Activated CD4-positive, CD25-positive, alpha-beta regulatory T cell treated with anti-CD3 and anti-CD28 coated beads, Interleukin-2, amount 50 U/mL, for 24 hours (primary cell): ENCODE measurements around the gene NELFCD.
"Not testable (repeated sequence)": the region's sequence is repeated elsewhere in the genome, so short reads cannot be mapped to it uniquely, and the experiment has no call there.

ENCODE experiments used
- ATAC-seq, 2 donors: fragments of 150-1000 bp; cut with Tn5 transposase; one replicate each; pipeline ENCODE4 v1.10.0; 2021; ENCODE audit warnings: mild to moderate bottlenecking in 1 of 2, moderate library complexity in 1 of 2

NELFCD gene, protein sequence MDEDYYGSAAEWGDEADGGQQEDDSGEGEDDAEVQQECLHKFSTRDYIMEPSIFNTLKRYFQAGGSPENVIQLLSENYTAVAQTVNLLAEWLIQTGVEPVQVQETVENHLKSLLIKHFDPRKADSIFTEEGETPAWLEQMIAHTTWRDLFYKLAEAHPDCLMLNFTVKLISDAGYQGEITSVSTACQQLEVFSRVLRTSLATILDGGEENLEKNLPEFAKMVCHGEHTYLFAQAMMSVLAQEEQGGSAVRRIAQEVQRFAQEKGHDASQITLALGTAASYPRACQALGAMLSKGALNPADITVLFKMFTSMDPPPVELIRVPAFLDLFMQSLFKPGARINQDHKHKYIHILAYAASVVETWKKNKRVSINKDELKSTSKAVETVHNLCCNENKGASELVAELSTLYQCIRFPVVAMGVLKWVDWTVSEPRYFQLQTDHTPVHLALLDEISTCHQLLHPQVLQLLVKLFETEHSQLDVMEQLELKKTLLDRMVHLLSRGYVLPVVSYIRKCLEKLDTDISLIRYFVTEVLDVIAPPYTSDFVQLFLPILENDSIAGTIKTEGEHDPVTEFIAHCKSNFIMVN

DNA sequence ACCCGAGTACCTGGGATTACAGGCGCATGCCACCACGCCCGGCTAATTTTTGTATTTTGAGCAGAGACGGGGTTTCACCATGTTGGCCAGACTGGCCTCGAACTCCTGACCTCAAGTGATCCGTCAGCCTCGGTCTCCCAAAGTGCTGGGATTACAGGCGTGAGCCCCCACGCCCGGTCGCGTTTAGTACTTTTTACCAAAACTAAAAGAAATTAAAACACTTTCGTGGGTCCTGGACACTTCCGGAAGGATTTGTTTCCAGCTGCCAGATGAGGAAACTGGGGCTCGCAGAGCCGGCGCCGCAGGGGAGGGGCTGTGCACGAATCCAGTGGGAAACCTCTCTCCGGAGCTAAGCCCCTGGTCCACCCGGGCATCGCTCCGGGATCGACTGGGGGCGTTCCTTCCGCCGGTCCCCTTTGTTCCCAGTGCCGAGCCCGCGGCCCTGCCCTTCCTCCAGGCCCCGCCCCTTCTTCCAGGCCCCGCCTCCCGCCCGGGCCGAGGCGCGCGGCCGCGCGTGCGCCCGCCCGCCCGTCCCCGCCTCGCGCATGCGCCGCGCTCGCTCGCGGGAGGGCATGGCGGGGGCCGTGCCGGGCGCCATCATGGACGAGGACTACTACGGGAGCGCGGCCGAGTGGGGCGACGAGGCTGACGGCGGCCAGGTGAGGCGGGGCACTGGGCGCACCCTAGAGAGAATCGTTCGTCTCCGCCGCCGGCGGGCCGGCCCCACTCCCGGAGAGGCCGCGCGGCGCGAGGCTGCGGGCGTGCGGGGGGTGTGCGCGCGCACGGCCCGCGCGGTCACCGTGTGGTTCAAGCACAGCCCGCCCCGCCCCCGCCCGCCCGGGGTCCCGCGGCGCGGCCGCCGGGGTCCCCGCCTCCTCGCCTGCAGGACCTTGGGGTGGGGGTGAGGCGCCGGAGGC lies at the start of gene NELFCD:
TSS of gene NELFCD (plus strand) at position 546 of the 917 bp plus-strand sequence. CDS start at position 600, 54 bp downstream.
- peak; percentile 85 to 87 for ATAC-seq

DNA sequence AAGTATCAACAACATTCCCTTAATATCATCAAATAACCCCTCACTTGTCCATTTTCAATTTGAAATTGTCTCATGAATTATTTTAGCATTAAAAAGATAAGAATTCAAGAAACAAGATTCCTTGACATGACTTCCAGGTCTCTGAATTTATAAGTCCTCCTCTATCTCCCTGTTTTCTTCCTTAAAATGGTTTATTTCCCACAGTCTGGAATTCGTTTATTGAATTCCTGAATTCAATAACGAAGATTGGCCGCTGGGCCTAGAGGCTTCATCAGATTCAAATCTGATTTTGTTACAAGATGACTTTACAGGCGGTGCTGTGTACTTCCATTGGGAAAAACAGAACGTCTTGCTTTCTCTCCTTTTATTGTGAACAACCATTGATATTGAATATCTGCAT lies 48.9 kb upstream of the NELFCD start:
- ATAC-seq: no peak

DNA sequence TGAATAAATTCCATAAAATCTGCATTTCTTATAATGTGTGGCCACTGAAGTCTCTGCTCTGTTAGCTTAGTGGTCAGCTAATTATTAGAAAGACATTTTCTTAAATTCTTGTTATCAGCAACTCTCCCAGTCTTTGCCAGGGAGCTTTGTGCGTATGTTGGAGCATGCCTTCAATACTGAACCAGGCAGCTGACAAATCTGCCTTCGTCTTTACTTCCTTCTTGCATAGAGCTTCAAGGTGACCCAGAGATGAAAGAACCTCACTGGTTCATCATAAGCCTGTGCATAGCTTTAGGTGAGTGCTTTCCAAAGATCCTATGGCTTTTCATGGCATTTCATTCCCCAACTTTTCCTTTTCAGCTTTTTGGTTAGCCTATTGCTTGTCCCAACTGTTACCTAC lies 43.0 kb upstream of the NELFCD start:
- no peak for ATAC-seq

DNA sequence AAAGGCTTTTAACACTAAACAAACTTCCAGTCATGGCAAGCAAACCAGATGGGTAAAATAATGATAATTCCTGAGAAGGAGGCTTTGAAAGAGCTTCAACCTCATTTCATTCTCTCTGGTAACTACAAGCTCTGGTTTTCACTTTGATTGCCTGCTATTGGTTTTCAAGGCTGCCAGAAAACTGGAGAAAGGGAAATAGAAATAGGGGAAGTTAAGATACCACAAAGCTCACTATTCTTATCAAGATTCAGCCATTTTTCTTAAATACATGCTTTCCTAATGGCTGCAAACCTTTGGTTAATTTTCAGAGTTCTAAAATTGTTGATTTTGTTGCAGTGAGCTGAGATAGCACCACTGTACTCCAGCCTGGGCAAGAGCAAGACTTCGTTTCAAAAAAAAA lies 42.5 kb upstream of the NELFCD start:
- no peak for ATAC-seq

DNA sequence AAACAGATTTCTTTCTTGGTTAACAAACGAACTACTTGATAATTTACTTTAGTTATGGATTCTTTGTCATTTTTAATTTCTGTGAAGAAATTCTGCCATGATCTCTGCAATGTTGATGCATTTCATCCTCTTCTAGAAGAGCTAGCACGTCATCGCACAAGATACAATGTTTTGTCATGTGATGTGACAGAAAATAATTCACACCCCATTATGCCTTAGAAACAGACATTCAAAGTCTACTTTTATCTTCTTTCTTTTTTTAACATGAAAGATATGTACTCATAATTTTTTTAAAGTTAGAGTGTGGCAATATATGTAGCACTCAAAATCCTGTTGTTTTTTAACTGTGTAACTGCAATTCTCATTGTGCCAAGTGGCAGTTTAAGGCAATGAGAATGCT lies 39.6 kb upstream of the NELFCD start:
- no peak for ATAC-seq

DNA sequence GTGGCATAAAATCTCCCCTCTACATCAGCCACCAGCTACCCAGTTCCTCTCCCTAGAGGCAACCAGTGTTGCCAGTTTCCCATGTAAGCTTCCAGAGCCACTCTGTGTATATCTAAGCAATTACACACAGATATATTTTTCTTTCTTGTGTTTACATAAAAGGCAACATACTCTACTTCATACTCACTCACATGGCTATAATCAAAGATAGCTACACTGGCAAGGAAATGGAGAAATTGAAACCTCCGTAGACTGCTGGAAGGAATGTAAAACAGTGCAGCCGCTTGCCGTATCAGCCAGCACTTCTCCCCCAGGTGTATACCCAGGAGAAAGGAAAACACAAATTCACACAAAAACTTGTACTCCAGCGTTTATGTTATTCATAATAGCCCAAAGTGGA lies 38.5 kb upstream of the NELFCD start:
- ATAC-seq: no peak

DNA sequence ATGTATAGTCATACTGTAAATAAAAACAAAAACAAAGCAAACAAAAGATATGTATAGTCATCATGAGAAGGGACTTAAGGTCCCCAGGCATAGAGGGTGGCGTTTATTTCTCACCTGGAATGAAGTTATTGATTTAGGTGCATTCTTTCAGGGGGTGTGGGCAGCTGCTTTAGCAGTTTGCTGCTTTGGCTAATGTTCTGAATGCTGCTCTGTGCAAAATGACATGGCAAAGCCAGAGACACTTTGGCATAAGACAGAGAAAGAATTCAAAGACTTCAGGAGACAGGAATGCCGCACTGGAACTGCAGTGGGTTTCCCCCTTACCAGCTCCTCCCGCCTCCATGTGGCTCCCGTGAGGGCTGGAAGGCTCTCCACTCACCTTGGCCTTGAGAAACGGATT lies 36.4 kb upstream of the NELFCD start:
- ATAC-seq: no peak

DNA sequence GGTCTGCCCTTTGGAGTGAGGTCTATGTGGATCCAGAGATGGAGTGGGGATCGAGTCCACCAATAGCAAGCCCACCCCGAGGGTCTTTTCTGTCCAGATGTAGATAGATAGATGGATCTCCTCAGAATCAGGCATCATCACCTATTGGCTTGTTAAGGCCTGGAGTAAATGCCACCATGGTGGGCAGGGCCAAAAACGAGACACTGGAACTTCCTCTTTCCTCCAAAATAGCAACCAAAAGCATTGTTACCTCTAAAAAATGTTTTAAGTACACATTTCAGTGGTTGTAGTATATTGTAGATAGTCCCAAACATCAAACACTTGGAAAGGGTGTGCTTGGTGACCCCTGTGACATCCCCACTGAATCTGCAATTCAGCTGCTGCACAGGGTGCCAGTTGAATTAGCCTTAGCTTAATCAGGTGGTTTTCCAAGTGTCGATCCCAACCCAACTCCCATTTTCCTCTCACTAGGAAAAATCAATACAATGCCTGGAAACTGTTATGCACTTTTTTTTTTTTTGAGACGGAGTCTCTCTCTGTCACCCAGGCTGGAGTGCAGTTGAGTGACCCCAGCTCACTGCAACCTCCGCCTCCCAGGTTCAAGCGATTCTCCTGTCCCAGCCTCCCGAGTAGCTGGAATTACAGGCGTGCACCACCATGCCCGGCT lies 35.0 kb upstream of the NELFCD start:
- no peak for ATAC-seq

DNA sequence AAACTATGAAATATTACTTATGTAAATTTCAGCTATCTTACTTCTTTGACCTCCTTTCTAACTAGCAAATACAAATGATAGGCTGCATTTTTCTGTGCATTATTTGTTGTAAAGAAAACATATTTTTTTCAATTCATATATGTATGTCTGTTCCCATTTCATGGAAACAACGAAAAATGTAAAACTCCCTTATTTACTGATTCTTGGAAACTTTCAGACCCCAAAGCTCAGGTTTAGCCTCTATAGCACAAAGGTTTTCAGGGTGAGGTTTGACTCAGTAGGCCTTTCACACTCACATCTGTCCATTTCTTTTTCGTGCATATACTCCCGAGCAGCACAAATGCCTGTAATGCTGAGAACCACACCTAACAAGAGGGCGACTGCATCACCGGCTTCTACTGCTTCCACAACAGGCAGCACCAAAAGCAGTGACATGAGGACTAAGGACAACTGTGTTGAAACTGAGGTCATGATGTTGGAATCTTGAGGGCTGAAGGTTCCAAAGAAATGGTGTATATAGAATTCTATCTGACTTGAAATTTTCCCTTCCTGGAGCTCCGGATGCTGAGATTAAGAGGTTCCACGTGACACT lies 33.2 kb upstream of the NELFCD start:
- ATAC-seq: not testable (repeated sequence)

DNA sequence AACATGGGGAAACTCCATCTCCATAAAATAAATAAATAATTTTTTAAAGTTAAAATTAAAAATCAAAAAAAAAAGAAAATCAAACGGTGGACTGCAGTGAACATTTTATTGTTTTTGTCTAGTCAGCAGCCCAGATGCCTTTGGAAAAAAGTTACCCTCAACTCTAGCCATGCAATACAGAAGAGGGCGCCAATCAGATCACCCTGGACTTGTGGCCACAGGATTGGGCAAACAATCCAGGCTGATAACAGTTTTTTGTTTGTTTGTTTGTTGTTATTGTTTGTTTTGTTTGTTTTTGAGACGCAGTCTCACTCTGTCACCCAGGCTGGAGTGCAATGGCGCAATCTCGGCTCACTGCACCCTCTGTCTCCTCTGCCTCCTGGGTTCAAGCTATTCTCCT lies 30.5 kb upstream of the NELFCD start:
- no peak for ATAC-seq

DNA sequence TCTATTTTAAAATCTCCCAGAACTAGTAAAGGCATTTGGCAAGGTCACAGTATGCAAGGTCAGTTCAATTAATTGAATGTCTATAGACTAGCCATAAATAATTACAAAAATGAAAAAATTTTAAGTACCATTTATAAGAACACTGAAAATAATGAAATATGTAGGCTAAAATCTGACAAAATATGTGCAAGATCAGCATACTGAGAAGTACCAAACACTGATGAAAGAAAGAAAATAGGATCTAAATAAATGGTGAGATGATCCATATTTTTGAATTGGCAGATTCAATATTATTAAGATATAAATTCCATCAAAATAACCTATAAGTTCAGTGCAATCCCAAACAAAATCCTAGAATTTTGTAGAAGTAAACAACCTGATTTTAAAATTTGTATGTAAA lies 28.0 kb upstream of the NELFCD start:
- ATAC-seq: no peak

DNA sequence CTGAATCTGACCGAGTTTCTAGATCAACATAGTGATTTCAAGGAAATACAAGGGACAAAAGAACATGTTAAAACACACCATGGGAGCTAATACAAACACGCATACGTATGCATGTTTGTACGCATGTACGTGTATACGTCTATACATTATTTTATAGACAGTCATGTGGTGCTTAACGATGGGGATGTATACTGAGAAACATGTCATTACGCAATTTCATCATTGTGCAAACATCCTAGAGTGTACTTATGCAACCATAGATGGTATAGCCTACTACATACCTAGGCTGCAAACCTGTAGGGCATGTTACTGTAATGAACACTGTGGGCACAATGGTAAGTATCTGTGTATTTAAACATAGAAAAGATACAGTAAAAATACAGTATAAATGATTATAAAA lies 25.0 kb upstream of the NELFCD start:
- no peak for ATAC-seq

DNA sequence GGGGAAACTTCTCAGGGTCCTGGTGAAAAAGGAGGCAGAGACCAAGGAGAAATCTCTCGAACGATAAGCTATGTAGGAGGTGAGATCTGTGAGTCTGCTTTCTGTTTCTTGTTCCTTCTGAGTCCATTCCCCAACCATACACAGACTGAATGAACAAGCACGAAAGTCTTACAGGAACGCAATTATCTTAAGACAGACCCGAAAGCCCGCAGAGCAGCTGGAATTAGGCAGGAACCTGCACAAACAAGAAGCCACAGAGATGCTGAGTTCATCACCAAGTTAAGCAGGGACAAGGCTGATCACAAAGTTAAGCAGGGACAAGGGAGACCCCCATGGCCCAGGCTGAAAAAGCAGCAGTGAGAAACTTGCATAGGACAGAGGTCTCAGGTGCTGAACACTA lies 21.4 kb upstream of the NELFCD start:
- ATAC-seq: no peak

DNA sequence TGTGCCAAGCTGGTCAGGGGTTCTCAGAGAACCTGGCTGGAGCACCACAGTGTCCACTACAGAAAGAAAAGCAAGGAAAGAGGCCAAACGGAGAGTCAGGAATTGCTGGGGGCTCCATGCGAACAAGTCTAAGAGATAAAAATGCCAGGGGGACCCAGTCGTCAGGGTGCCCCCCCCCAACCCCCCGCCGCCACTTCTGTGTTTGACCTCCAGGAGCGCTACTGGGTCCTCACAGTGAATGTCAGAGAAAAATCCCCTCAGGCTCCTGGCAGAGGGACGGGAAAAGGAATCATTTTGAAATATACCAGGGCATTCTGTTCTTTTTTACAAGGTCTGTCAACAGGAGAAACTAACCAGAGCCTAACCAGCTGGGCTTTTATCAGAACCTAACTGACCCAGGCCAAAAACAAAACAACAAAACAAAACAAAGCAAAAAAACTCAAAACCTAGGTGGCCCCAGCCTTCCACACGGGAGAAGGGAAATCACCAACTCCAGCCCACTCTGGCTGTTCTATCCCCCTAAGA lies 17.9 kb upstream of the NELFCD start:
- ATAC-seq: no peak

DNA sequence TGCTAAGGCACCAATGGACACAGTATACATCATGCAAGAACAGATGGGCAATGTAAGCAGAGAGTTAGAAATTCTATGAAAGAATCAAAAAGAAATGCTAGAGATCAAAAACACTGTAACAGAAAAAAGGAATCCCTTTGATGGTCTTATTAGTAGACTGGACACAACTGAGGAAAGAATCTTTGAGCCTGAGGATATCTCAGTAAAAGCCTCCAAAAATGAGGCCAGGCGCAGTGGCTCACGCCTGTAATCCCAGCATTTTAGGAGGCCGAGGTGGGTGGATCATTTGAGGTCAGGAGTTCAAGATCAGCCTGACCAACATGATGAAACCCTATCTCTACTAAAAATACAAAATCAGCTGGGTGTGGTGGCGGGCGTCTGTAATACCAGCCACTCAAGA lies 17.1 kb upstream of the NELFCD start:
- not testable (repeated sequence) for ATAC-seq

DNA sequence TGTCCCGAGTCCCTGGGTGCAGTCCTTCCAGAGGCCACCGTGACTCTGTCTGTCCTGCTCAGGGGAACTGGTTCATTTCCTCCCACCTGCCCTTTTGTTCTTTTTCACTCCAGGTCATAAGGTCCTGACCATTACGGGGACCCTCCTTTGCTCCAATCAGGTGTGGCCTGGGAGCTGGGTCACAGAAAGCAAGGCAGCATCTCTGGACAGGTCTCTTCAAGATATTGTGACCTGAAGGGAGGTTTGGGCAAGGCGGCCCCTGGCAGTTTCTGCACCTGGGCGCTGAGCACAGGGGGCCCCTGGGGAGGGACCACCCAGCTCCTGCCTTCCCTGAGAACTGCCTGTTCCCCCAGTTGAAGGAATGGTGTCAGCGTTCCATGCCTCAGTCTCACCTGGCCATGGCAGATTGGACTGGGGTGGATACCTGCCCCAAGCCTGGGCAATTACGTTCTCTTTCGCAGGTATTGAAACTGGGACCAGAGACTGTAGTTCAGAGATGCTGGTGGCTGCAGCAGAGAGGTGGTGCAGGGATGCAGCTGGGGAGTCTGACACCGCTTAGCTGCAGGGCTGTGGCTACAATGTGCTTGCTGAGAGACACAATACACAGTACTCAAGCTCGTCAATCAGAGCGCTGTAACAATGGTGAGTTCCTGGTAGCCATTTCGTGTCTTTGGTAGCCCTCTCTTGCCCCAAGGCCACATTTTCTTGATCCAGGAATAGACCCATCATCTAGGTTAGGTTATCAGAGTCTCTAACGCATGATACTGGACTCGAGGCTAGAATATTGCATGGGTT lies 15.6 kb upstream of the NELFCD start:
- ATAC-seq: no peak

DNA sequence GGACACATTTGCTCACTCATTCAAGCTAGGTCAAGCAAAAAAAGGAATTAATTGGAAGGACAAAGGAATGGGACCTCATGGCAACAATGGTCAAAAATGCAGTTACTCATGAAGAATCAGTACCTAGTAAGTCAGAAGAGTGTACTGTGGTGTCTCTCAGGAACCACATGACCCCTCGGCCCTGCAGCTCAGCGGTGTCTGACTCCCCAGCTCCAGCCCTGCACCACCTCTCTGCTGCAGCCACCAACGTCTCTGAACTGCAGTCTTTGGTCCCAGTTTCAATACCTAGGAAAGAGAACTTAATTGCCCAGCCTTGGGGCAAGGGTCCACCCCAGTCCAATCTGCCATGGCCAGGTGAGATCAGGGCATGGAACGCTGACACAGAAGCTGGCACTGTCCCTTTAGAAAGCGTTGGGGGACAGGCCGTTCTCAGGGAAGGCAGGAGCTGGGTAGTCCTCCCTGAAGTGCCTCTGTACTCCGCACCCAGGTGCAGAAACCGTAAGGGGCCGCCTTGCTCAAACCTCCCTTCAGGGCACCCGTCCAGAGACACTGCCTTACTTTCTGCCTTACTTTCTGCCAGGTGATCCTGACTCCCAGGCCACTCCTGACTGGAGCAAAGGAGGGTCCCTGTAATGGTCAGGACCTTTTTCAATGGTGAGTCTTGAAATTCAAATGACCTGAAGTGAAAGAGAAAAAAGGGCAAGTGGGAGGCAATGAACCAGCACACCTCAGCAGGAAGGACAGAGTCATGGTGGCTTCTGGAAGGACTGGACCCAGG lies 13.2 kb upstream of the NELFCD start:
- ATAC-seq: no peak

DNA sequence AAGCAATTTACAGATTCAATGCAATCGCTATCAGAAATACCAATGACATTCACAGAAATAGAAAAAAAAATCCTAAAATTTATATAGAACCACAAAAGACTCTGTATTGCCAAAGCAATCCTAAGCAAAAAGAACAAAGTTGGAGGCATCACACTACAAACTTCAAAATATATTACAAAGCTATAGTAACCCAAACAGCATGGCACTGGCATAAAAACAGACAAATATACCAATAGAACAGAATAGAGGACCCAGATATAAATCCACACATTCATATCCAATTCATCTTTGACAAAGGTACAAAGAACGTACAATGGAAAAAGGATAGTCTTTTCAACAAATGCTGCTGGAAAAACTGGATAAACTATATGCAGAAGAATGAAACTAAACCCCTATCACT lies 11.6 kb upstream of the NELFCD start:
- no peak for ATAC-seq

DNA sequence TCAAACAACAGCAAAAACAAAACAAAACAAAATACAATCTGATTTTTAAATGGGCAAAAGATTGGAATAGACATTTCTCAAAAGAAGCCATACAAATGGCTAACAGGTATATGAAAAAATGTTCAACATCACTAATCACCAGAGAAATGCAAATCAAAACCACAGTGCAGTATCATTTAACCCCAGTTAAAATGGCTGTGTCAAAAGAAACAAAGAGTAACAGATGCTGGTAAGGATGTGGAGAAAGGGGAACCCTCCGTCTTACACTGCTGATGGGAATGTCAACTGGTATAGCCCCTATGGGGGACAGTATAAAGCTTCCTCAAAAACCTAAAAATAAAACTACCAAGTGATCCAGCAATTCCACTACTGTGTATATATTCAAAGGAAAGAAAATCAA lies 10.9 kb upstream of the NELFCD start:
- no peak for ATAC-seq

DNA sequence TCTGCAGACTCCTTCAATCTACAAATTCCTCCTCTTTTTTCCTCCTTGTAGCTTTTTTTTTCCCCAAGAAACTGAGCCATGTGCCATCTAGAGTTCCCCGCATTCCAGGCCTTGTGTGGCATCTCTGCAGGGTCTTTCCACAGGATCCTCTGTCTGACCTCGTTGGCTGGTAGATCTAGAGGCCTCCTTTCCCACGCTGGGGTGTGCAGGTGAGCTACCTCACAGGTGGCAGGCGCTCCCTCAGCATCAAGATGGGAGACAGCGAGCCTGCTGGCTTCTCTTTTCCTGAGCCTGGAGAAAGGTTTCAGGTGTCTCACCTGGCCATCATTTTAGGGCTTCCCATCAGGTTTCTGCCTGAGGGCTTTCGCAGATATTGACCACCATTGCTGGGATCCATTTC lies 9.6 kb upstream of the NELFCD start:
- no peak for ATAC-seq

DNA sequence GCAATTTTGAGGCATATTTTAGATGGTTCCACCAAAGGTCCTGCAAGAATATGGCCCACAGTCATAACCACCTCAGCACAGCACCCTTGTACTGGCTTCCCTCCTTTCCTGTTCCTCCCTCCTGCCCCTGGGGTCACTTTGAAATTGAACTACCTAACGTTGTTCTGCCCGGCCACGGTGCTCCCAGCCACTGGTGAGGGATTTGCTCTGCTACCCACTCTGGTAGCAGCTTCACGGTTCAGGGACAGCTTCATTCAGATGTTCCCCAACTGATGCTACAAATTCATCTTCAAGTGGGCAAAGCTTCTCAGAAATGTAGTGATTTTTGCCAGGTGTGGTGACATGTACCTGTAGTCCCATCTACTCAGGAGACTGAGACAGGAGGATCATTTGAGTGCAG lies 7.9 kb upstream of the NELFCD start:
- no peak for ATAC-seq
